Activated T-cell treated with anti-CD3 and anti-CD28 coated beads, Interleukin-2, amount 50 U/mL, for 72 hours (primary cell): Measurements from ENCODE around the gene SPP2. TPM values are rescaled to one million over a fixed set of nuclear protein-coding genes. Genes with fewer than 3 reads are reported as not detected.

Source experiments
- ATAC-seq, 2 donors: fragments of 150-1000 bp; cut with Tn5 transposase; replicated peaks in 1 of 2; 2 replicates each; pipeline ENCODE4 v1.10.0; 2021; ENCODE audit warnings: moderate library complexity in 2 of 2, mild to moderate bottlenecking in 1 of 2
- DNase-seq, 2 donors: peaks; one replicate each; pipeline ENCODE4 v3.0.0; 2021 to 2022; ENCODE audit warnings: mixed read lengths in 1 of 2
- H3K27ac Mint-ChIP-seq: one replicate; pipeline ENCODE4 v1.8.0; 2022; ENCODE audit warnings: mild to moderate bottlenecking, moderate library complexity, mixed read lengths
- H3K27me3 Mint-ChIP-seq: one replicate; pipeline ENCODE4 v1.8.0; 2022; ENCODE audit warnings: low read depth, mixed read lengths
- H3K36me3 Mint-ChIP-seq, 2 donors: one replicate each; pipeline ENCODE4 v1.8.0; 2022; ENCODE audit warnings: mixed read lengths in 2 of 2, mild to moderate bottlenecking in 1 of 2; ENCODE audit not compliant: insufficient read depth in 2 of 2
- H3K4me1 Mint-ChIP-seq: one replicate; pipeline ENCODE4 v1.8.0; 2022; ENCODE audit warnings: low read depth, mixed read lengths
- H3K4me3 Mint-ChIP-seq, 2 donors: one replicate each; pipeline ENCODE4 v1.8.0; 2022; ENCODE audit warnings: mild to moderate bottlenecking in 2 of 2, mixed read lengths in 2 of 2, moderate library complexity in 2 of 2
- H3K9me3 Mint-ChIP-seq, 2 donors: one replicate each; pipeline ENCODE4 v1.8.0; 2022; ENCODE audit warnings: mixed read lengths in 2 of 2
- total RNA-seq, 2 donors: library from RNA; stranded (reverse); gene quantifications; one replicate each; pipeline ENCODE4 v1.2.3, GENCODE V29; 2022

The SPP2 gene
- not detected for total RNA-seq

GRCh38 chr2:234050455-234051135 is at the start of gene SPP2:
Gene SPP2, plus strand, starts transcription at chr2:234050702. Its CDS starts 85 bp downstream, at chr2:234050787.
- no peak for ATAC-seq
- no peak within 1 kb of the TSS for H3K4me3 Mint-ChIP-seq
- peaks cover 1 to 2% of the 10 kb centered on the region in 2 donors for H3K9me3 Mint-ChIP-seq
- no peaks in the 10 kb centered on the region for H3K36me3 Mint-ChIP-seq
- H3K27ac Mint-ChIP-seq: no peak within 1 kb of the TSS
- H3K27me3 Mint-ChIP-seq: peaks cover 10% of the 10 kb centered on the region
- peaks cover 6% of the 10 kb centered on the region for H3K4me1 Mint-ChIP-seq
- DNase-seq: no peak

- Mint-ChIP-seq H3K27me3 (no peaks in the 10 kb centered on the region), H3K27ac (peak overlapping the region; percentile 40), H3K9me3 (no peaks in the 10 kb centered on the region), H3K4me3 (peak overlapping the region; percentile 27 to 65), H3K4me1 (peaks cover 33% of the 10 kb centered on the region), H3K36me3 (no peaks in the 10 kb centered on the region)
- peak in 1 of 2 donors; percentile 12 for DNase-seq
- ATAC-seq: peak; percentile 66 to 70
Measured at GRCh38 chr2:234001380-234002160, 48.9 kb upstream of the SPP2 start.

- ATAC-seq (peak in 1 of 2 donors; percentile 52), DNase-seq (no peak)
- peaks cover 32% of the 10 kb centered on the region for H3K4me1 Mint-ChIP-seq
- no peaks in the 10 kb centered on the region for H3K36me3 Mint-ChIP-seq
- H3K27me3 Mint-ChIP-seq: no peaks in the 10 kb centered on the region
- no peak overlapping the region for H3K4me3 Mint-ChIP-seq
- H3K27ac Mint-ChIP-seq: no peak overlapping the region
- H3K9me3 Mint-ChIP-seq: no peaks in the 10 kb centered on the region
Measured at GRCh38 chr2:234002281-234002680, 48.2 kb upstream of the SPP2 start.

- H3K4me1 Mint-ChIP-seq: peaks cover 32% of the 10 kb centered on the region
- no peak overlapping the region for H3K27ac Mint-ChIP-seq
- H3K36me3 Mint-ChIP-seq: no peaks in the 10 kb centered on the region
- DNase-seq: peak; percentile 35 to 49
- no peaks in the 10 kb centered on the region for H3K27me3 Mint-ChIP-seq
- peak; percentile 73 to 76 for ATAC-seq
- H3K9me3 Mint-ChIP-seq: no peaks in the 10 kb centered on the region
- H3K4me3 Mint-ChIP-seq: no peak overlapping the region
Measured at GRCh38 chr2:234003972-234004617, 46.4 kb upstream of the SPP2 start.

- no peak overlapping the region for H3K4me3 Mint-ChIP-seq
- no peaks in the 10 kb centered on the region for H3K9me3 Mint-ChIP-seq
- H3K4me1 Mint-ChIP-seq: peaks cover 32% of the 10 kb centered on the region
- H3K27ac Mint-ChIP-seq: no peak overlapping the region
- DNase-seq (no peak), ATAC-seq (no peak)
- H3K27me3 Mint-ChIP-seq: no peaks in the 10 kb centered on the region
- no peaks in the 10 kb centered on the region for H3K36me3 Mint-ChIP-seq
Measured at GRCh38 chr2:234005126-234005525, 45.4 kb upstream of the SPP2 start.

- no peak for DNase-seq
- H3K27ac Mint-ChIP-seq: no peak overlapping the region
- peaks cover 21% of the 10 kb centered on the region for H3K4me1 Mint-ChIP-seq
- no peaks in the 10 kb centered on the region for H3K27me3 Mint-ChIP-seq
- ATAC-seq: no peak
- H3K9me3 Mint-ChIP-seq: no peaks in the 10 kb centered on the region
- no peak overlapping the region for H3K4me3 Mint-ChIP-seq
- no peaks in the 10 kb centered on the region for H3K36me3 Mint-ChIP-seq
Measured at GRCh38 chr2:234006501-234006900, 44.0 kb upstream of the SPP2 start.

GRCh38 chr2:234014427-234014826 is 36.1 kb upstream of the SPP2 start:
- Mint-ChIP-seq H3K9me3 (no peaks in the 10 kb centered on the region), H3K27me3 (no peaks in the 10 kb centered on the region), H3K36me3 (no peaks in the 10 kb centered on the region), H3K4me3 (no peak overlapping the region), H3K27ac (no peak overlapping the region), H3K4me1 (no peaks in the 10 kb centered on the region)
- DNase-seq (no peak), ATAC-seq (no peak)

- H3K36me3 Mint-ChIP-seq: no peaks in the 10 kb centered on the region
- H3K4me1 Mint-ChIP-seq: no peaks in the 10 kb centered on the region
- ATAC-seq (no peak), DNase-seq (no peak)
- H3K9me3 Mint-ChIP-seq: no peaks in the 10 kb centered on the region
- no peaks in the 10 kb centered on the region for H3K27me3 Mint-ChIP-seq
- no peak overlapping the region for H3K27ac Mint-ChIP-seq
- H3K4me3 Mint-ChIP-seq: no peak overlapping the region
Measured at GRCh38 chr2:234015861-234016260, 34.6 kb upstream of the SPP2 start.

GRCh38 chr2:234019896-234020295 is 30.6 kb upstream of the SPP2 start:
- DNase-seq: no peak
- no peak for ATAC-seq
- no peaks in the 10 kb centered on the region for H3K27me3 Mint-ChIP-seq
- peaks cover 2 to 6% of the 10 kb centered on the region in 2 donors for H3K9me3 Mint-ChIP-seq
- no peak overlapping the region for H3K4me3 Mint-ChIP-seq
- no peak overlapping the region for H3K27ac Mint-ChIP-seq
- no peaks in the 10 kb centered on the region for H3K4me1 Mint-ChIP-seq
- no peaks in the 10 kb centered on the region for H3K36me3 Mint-ChIP-seq

- no peak overlapping the region for H3K4me3 Mint-ChIP-seq
- H3K4me1 Mint-ChIP-seq: peaks cover 3% of the 10 kb centered on the region
- ATAC-seq: no peak
- H3K27me3 Mint-ChIP-seq: no peaks in the 10 kb centered on the region
- no peaks in the 10 kb centered on the region for H3K36me3 Mint-ChIP-seq
- H3K27ac Mint-ChIP-seq: no peak overlapping the region
- H3K9me3 Mint-ChIP-seq: peaks cover 2 to 6% of the 10 kb centered on the region in 2 donors
- no peak for DNase-seq
Measured at GRCh38 chr2:234020332-234020731, 30.2 kb upstream of the SPP2 start.

GRCh38 chr2:234022424-234022823 is 28.1 kb upstream of the SPP2 start:
- Mint-ChIP-seq H3K9me3 (peaks cover 2 to 6% of the 10 kb centered on the region in 2 donors), H3K27ac (no peak overlapping the region), H3K4me3 (no peak overlapping the region), H3K36me3 (no peaks in the 10 kb centered on the region), H3K27me3 (no peaks in the 10 kb centered on the region), H3K4me1 (peaks cover 19% of the 10 kb centered on the region)
- ATAC-seq (no peak), DNase-seq (no peak)

- ATAC-seq (no peak), DNase-seq (no peak)
- Mint-ChIP-seq H3K27me3 (no peaks in the 10 kb centered on the region), H3K4me3 (no peak overlapping the region), H3K27ac (no peak overlapping the region), H3K4me1 (peaks cover 23% of the 10 kb centered on the region), H3K9me3 (peaks cover 2 to 6% of the 10 kb centered on the region in 2 donors), H3K36me3 (no peaks in the 10 kb centered on the region)
Measured at GRCh38 chr2:234024304-234024703, 26.2 kb upstream of the SPP2 start.

- Mint-ChIP-seq H3K27ac (no peak overlapping the region), H3K4me1 (peaks cover 23% of the 10 kb centered on the region)
Measured at GRCh38 chr2:234025466-234025865, 25.0 kb upstream of the SPP2 start.

More at GRCh38 chr2:234025466-234025865, 25.0 kb upstream of the SPP2 start:
- Mint-ChIP-seq H3K36me3 (no peaks in the 10 kb centered on the region), H3K27me3 (no peaks in the 10 kb centered on the region), H3K9me3 (peaks cover 2 to 6% of the 10 kb centered on the region in 2 donors), H3K4me3 (peak overlapping the region; percentile 77 to 86)
- ATAC-seq (peak; percentile 55 to 68), DNase-seq (no peak)
